Measurements from ENCODE around the gene GSTM4. TPM values are rescaled to one million over a fixed set of nuclear protein-coding genes. Genes with fewer than 3 reads are reported as not detected.

The GSTM4 gene
- total and polyA plus RNA-seq, 2 experiments from 2014 or later = 64.5 to 116 TPM

- H4K20me1 ChIP-seq (ENCODE audit: insufficient read depth, poor library complexity, severe bottlenecking) = no peaks in the 10 kb centered on the region
- no peak overlapping the region for H2AFZ ChIP-seq
- no peak overlapping the region for H3K4me2 ChIP-seq
- no peaks in the 10 kb centered on the region for H3K9me3 ChIP-seq (ENCODE audit: low read depth)
- H3K36me3 ChIP-seq (replicated peaks; ENCODE audit: insufficient read depth, low read depth) = no peaks in the 10 kb centered on the region
- WGBS (ENCODE audit: low lambda C conversion rate, missing lambda C conversion rate) = 49% methylated on average over 2 of the region's 2 CpGs
- H3K4me3 ChIP-seq = no peak overlapping the region
- TF ChIP-seq CTCF (IDR thresholded peaks at IDR 0.05; ENCODE audit: poor library complexity) (no peak), EZH2 (IDR thresholded peaks at IDR 0.05; ENCODE audit: borderline replicate concordance) (no peak), EZH2phosphoT487 (IDR thresholded peaks at IDR 0.05; ENCODE audit: low read depth, severe bottlenecking, unreplicated experiment) (no peak)
- DNase-seq (ENCODE audit: low spot score) = no peak
- no peaks in the 10 kb centered on the region for H3K27me3 ChIP-seq
- H3K27ac ChIP-seq = peak overlapping the region; percentile 51
- H3K4me1 ChIP-seq (ENCODE audit: insufficient read depth) = peaks cover 9% of the 10 kb centered on the region
- H3K79me2 ChIP-seq = peaks cover 6% of the 10 kb centered on the region
- no peaks in the 10 kb centered on the region for H3K9me2 ChIP-seq (replicated peaks; ENCODE audit: insufficient read depth)
These were observed 2.6 kb upstream of the GSTM4 start for GRCh38 chr1:109653306-109653705.

- Histone ChIP-seq H3K4me3 (no peak overlapping the region), H3K79me2 (peaks cover 6% of the 10 kb centered on the region), H4K20me1 (ENCODE audit: insufficient read depth, poor library complexity, severe bottlenecking) (no peaks in the 10 kb centered on the region), H3K9me2 (replicated peaks; ENCODE audit: insufficient read depth) (no peaks in the 10 kb centered on the region), H3K4me2 (peak overlapping the region; percentile 79), H3K9me3 (ENCODE audit: low read depth) (no peaks in the 10 kb centered on the region), H3K36me3 (replicated peaks; ENCODE audit: insufficient read depth, low read depth) (no peaks in the 10 kb centered on the region), H3K4me1 (ENCODE audit: insufficient read depth) (peaks cover 9% of the 10 kb centered on the region), H2AFZ (no peak overlapping the region), H3K27me3 (no peaks in the 10 kb centered on the region), H3K27ac (peak overlapping the region; percentile 95)
- WGBS (ENCODE audit: low lambda C conversion rate, missing lambda C conversion rate) = 92% methylated on average over 12 of the region's 12 CpGs
- TF ChIP-seq CTCF (IDR thresholded peaks at IDR 0.05; ENCODE audit: poor library complexity) (no peak), EZH2phosphoT487 (IDR thresholded peaks at IDR 0.05; ENCODE audit: low read depth, severe bottlenecking, unreplicated experiment) (no peak), EZH2 (IDR thresholded peaks at IDR 0.05; ENCODE audit: borderline replicate concordance) (no peak)
- no peak for DNase-seq (ENCODE audit: low spot score)
These were observed 1.4 kb upstream of the GSTM4 start for GRCh38 chr1:109654519-109654918.

- no peak for TF ChIP-seq EZH2 (IDR thresholded peaks at IDR 0.05; ENCODE audit: borderline replicate concordance)
- no peak for TF ChIP-seq CTCF (IDR thresholded peaks at IDR 0.05; ENCODE audit: poor library complexity)
- TF ChIP-seq EZH2phosphoT487 (IDR thresholded peaks at IDR 0.05; ENCODE audit: low read depth, severe bottlenecking, unreplicated experiment) = no peak
- 96% methylated on average over 4 of the region's 4 CpGs for WGBS (ENCODE audit: low lambda C conversion rate, missing lambda C conversion rate)
- H3K9me3 ChIP-seq (ENCODE audit: low read depth) = no peaks in the 10 kb centered on the region
- H3K4me2 ChIP-seq = peak overlapping the region; percentile 79
- H2AFZ ChIP-seq = no peak overlapping the region
- H4K20me1 ChIP-seq (ENCODE audit: insufficient read depth, poor library complexity, severe bottlenecking) = no peaks in the 10 kb centered on the region
- no peak overlapping the region for H3K4me3 ChIP-seq
- DNase-seq (ENCODE audit: low spot score) = no peak
- H3K36me3 ChIP-seq (replicated peaks; ENCODE audit: insufficient read depth, low read depth) = no peaks in the 10 kb centered on the region
- peaks cover 9% of the 10 kb centered on the region for H3K4me1 ChIP-seq (ENCODE audit: insufficient read depth)
- H3K79me2 ChIP-seq = peaks cover 6% of the 10 kb centered on the region
- H3K9me2 ChIP-seq (replicated peaks; ENCODE audit: insufficient read depth) = no peaks in the 10 kb centered on the region
- H3K27ac ChIP-seq = no peak overlapping the region
- no peaks in the 10 kb centered on the region for H3K27me3 ChIP-seq
These were observed 1.5 kb downstream of the GSTM4 start for GRCh38 chr1:109657395-109657794.

GRCh38 chr1:109657970-109658369 lies 2.1 kb downstream of the GSTM4 start:
- Histone ChIP-seq H3K4me2 (peak overlapping the region; percentile 79), H3K79me2 (peaks cover 6% of the 10 kb centered on the region), H3K4me1 (ENCODE audit: insufficient read depth) (peaks cover 9% of the 10 kb centered on the region), H3K9me2 (replicated peaks; ENCODE audit: insufficient read depth) (no peaks in the 10 kb centered on the region), H2AFZ (no peak overlapping the region), H3K27me3 (no peaks in the 10 kb centered on the region), H3K27ac (no peak overlapping the region), H3K4me3 (no peak overlapping the region), H4K20me1 (ENCODE audit: insufficient read depth, poor library complexity, severe bottlenecking) (no peaks in the 10 kb centered on the region), H3K9me3 (ENCODE audit: low read depth) (no peaks in the 10 kb centered on the region), H3K36me3 (replicated peaks; ENCODE audit: insufficient read depth, low read depth) (no peaks in the 10 kb centered on the region)
- DNase-seq (ENCODE audit: low spot score) = no peak
- no peak for TF ChIP-seq CTCF (IDR thresholded peaks at IDR 0.05; ENCODE audit: poor library complexity)
- no peak for TF ChIP-seq EZH2 (IDR thresholded peaks at IDR 0.05; ENCODE audit: borderline replicate concordance)
- 89% methylated on average over 7 of the region's 7 CpGs for WGBS (ENCODE audit: low lambda C conversion rate, missing lambda C conversion rate)

Measured in hepatocyte (in vitro differentiated cells).